GM19395 (cell line): Measurements from ENCODE around the gene INCA1.

Source experiments
- ATAC-seq: cut with Tn5 transposase; IDR thresholded peaks from one replicate; pipeline ENCODE4 v1.9.1; 2021; ENCODE audit warnings: mild to moderate bottlenecking, moderate library complexity; ENCODE audit not compliant: unreplicated experiment

The INCA1 gene

GRCh38 chr17:4949321-4950074, 47.8 kb downstream of the INCA1 start:
- peak; percentile 35 for ATAC-seq

GRCh38 chr17:4948931-4949320, 48.4 kb downstream of the INCA1 start:
- peak; percentile 37 for ATAC-seq

GRCh38 chr17:4948166-4948930, 49.0 kb downstream of the INCA1 start, which contains the start of gene PFN1:
Gene PFN1 (minus strand): TSS chr17:4948530. CDS start chr17:4948394, 136 bp downstream.
- ATAC-seq: no peak

GRCh38 chr17:4947411-4948165, 49.7 kb downstream of the INCA1 start:
- ATAC-seq: no peak

DNA sequence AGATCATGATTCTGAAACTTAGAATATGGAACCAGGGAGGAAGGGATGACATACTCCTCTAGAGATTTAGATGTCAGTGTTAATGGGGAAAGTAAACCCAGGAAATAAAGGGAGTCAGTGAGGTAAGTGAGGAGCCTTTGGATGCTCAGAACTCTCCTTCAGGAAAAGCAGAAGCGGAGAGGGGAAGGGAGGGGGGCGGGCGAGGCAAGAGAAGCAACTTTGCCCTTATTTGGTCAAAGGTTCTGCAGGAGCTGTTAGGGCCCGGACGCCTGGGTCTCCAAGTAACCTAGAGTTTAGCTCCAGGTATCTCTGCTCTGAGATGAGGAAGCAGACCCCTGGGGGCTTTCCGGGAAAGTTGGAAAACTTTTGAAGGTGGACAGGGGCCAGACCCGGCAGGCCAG, 50.3 kb downstream of the INCA1 start:
- ATAC-seq: no peak

DNA sequence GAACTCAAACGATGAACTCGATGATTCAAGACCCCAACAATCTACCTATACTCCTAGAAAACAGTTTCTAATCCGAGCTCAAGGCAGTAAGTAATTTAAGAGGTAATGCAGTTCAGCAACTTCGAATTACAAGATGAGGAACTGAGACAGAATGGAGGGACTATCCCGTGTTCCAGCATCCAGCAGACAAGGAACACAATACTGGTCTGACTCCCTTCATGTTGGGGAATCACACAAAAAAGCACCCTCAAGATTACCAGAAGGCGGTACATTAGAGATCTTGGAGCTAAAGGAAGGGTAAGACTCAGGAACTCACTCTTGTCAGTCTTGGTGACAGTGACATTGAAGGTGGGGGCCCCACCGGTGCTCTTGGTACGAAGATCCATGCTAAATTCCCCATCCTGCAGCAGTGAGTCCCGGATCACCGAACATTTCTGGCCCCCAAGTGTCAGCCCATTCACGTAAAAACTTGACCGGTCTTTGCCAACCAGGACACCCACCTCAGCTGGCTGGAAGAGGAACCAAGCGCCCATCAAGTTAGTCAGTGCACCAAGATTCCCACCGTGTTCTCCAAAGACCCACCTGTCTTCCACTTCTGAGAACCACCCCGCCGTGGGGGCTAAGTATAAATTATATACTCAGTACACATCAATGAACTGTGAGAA, 50.9 kb downstream of the INCA1 start:
- no peak for ATAC-seq

GRCh38 chr17:4945944-4946280, 51.4 kb downstream of the INCA1 start:
- no peak for ATAC-seq

GRCh38 chr17:4945176-4945943, 52.0 kb downstream of the INCA1 start:
- ATAC-seq: no peak

DNA sequence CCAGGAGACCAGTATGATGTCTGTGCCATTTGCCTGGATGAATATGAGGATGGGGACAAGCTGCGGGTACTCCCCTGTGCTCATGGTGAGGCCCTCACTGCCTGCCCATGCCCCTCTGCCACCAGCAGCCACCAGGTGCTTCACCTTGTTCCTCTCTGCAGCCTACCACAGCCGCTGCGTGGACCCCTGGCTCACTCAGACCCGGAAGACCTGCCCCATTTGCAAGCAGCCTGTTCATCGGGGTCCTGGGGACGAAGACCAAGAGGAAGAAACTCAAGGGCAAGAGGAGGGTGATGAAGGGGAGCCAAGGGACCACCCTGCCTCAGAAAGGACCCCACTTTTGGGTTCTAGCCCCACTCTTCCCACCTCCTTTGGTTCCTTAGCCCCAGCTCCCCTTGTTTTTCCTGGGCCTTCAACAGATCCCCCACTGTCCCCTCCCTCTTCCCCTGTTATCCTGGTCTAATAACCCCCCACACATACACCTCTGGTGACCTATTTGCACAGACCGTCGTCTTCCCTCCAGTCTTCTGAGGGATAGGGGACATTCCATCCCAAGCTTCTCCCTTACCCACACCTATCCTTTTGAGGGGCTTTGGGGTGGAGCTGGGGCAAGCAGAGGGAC, 52.7 kb downstream of the INCA1 start:
- no peak for ATAC-seq

DNA sequence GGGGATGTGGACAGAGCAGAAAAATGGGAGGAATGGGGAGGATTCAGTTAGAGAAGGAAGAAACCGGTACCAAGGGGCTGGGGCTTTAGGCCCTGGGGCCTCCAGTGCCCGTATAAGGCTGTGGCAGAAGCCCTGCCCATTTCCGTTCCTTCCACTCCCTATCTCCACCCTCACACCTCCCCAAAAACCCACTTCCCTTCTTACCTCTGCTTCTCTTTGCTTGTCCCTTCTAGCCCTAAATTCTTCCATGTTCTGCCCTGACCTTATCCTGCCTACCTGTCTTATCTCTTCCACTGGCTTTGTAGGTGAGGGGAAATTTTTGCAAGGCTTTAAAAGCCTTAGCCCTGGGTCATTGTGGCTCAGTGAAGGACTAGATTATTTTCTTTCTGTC, 53.2 kb downstream of the INCA1 start:
- no peak for ATAC-seq

GRCh38 chr17:4942760-4943508, 54.4 kb downstream of the INCA1 start:
- no peak for ATAC-seq

GRCh38 chr17:4941319-4941610, 56.1 kb downstream of the INCA1 start:
- ATAC-seq: no peak

DNA sequence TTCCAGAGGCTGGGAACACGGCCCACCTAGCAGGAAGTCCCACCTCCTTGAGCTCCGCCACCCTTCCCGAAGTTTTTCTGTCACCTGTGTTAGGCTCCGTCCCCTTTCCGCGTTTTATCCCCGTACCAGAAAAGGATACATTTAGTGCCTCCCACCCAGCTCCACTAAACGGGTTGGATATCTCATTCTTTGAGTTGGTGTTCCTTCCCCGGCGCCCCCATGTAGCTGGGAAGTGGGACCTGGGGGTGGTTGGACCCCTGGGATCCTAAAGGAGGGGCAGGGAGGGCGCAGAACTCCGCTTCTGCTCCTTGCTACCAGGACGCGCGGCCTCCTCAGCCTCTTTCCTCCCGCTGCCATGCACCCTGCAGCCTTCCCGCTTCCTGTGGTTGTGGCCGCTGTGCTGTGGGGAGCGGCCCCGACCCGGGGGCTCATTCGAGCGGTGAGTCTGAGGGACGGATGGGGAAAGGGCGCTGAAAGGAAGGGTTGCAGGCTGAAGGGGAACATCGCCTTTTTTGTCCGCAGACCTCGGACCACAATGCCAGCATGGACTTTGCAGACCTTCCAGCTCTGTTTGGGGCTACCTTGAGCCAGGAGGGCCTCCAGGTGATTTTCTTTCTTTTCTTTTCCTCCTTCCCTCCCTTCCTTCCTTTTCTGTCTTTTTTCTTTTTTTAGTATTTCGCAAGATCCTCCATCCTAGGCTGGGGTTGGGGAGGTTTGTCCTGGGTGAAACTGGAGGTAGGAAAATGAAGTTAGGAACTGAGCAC, 56.6 kb downstream of the INCA1 start:
- ATAC-seq: no peak

DNA sequence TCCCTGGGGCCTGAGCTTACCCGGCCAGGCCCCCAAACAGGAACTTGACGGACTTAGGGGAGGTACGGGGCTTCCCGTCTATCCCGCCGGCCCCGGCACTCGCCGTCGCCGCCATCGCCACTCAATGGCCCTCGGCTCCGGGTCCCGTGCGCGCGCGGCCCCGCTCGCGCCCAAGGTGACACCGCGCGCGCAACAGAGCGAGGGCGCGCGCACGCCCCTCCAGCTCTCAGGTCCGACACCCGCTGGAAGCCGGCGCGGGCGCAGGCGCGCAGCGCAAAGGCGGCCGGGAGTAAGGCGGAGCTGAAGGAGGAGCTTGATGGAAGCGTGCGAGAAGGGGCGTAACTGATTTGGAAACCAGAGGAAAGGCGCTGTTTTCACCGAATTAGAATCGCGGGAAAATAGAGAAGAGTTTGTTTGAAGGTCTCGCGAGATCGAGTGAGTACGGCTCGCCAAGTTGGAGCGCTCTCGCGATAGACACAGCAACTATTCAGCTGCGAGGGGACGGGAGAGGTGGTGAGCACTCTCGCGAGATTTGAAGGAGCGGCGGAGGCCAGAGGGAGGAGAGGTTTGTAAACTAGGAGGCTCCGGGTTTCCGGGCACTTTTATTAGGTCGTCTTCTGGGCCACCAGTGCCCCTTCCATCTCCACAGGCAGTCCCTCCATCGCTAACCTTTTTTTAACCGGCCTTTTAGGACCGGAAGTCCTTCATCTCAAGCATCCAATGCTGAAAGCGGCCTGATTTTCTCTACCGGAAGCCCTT, 57.3 kb downstream of the INCA1 start, which contains the start of the genes RNF167 and SLC25A11:
TSS of gene RNF167 (plus strand) at position 473 of the 759 bp plus-strand sequence. CDS start 642 bp downstream, outside the sequence.
TSS of gene SLC25A11 (minus strand) at position 251 of the 759 bp plus-strand sequence. CDS start at position 115, 136 bp downstream.
- ATAC-seq: peak; percentile 75

- ATAC-seq: peak; percentile 8
Observed at GRCh38 chr17:4939546-4939795, 57.9 kb downstream of the INCA1 start.

DNA sequence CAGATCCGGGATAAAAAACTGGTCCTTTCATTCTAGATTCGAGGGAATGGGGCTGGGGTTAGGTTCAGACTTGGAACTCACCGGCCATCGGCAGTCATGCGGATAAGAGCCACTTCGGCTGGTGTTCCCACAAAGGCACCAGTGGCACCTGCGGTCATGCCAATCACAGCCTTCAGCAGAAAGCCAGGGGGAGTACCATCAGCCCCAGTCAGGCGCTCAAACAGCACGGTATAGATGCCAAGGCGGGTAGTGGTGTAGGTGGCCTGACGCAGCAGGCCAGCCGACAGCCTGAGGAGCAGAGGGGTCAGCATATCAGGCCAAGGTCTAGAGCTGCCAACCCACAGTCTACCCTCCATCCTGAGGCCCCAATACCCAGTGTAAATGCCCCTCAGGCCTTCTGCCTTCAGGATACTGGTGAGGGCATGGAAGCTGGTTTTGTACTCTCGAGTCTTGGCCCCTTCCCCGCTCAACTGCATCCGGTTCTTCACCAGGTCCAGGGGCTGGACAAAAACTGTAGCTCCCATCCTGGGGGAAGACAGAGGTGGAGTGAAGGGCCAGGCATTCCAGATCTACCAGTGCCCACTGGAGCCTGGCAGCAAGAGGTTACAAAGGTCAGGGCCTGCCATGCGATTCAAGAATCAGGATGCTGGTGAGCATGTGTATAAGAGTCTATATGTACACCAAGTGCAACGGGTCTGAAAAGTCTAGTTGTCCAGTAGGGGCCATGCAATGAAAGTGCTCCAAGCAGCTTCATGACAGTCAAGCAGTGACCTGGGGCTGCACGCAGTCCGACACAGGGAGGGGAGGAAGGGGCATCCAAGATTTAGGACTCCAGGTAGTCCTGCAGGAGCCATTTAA, 58.4 kb downstream of the INCA1 start:
- ATAC-seq: no peak
